Measurements from ENCODE around the gene BANP. TPM values are rescaled to one million over a fixed set of nuclear protein-coding genes. Genes with fewer than 3 reads are reported as not detected.
"Not testable (repeated sequence)": the region's sequence is repeated elsewhere in the genome, so short reads cannot be mapped to it uniquely, and the experiment has no call there.

Gene BANP
- total RNA-seq, 1 donor from 2014 or later: 39.1 TPM

DNA sequence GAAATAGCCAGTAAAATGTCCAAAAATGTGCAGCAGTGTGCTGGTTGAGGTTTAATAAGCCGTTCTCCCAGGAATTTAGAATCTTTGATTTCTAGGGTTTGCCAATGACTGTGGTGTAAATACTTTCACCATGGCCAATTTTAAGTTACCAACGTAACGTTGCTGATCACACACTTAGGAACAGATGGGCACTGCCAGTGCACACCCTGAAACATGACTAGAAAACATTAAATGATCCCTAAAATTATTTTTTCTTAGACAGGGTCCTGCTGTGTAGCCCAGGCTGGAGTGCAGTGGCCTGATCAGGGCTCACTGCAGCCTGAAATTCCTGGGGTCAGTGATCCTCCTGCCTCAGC, 18.1 kb upstream of the BANP start:
- no peak overlapping the region for H3K27ac Mint-ChIP-seq (ENCODE audit: unreplicated experiment)
- no peaks in the 10 kb centered on the region for H3K9me3 Mint-ChIP-seq
- no peaks in the 10 kb centered on the region for H3K36me3 Mint-ChIP-seq (ENCODE audit: low read depth)
- TF ChIP-seq CTCF (conservative IDR thresholded peaks at IDR 0.05): no peak
- no peaks in the 10 kb centered on the region for H3K27me3 Mint-ChIP-seq (ENCODE audit: low read depth)
- H3K4me3 Mint-ChIP-seq: no peak overlapping the region
- no peak for DNase-seq (ENCODE audit: low read depth, low spot score)
- no peaks in the 10 kb centered on the region for H3K4me1 Mint-ChIP-seq

- H3K36me3 Mint-ChIP-seq (ENCODE audit: low read depth); H3K4me3 Mint-ChIP-seq; DNase-seq (ENCODE audit: low read depth, low spot score): not testable (repeated sequence)
Measured at GRCh38 chr16:87934752-87935425, 16.3 kb upstream of the BANP start.

GRCh38 chr16:87936016-87936374, 15.2 kb upstream of the BANP start:
- H3K9me3 Mint-ChIP-seq; H3K4me1 Mint-ChIP-seq; DNase-seq (ENCODE audit: low read depth, low spot score); H3K4me3 Mint-ChIP-seq; H3K27ac Mint-ChIP-seq (ENCODE audit: unreplicated experiment); H3K36me3 Mint-ChIP-seq (ENCODE audit: low read depth); H3K27me3 Mint-ChIP-seq (ENCODE audit: low read depth): not testable (repeated sequence)

More at GRCh38 chr16:87934752-87935425, 16.3 kb upstream of the BANP start:
- not testable (repeated sequence) for H3K9me3 Mint-ChIP-seq; H3K4me1 Mint-ChIP-seq; H3K27me3 Mint-ChIP-seq (ENCODE audit: low read depth); H3K27ac Mint-ChIP-seq (ENCODE audit: unreplicated experiment)

GRCh38 chr16:87936375-87937230, 14.6 kb upstream of the BANP start, which contains the start of gene CA5A:
Gene CA5A (minus strand): TSS chr16:87936529. CDS start chr16:87936450, 79 bp downstream.
- Mint-ChIP-seq H3K4me1 (peaks cover 3% of the 10 kb centered on the region), H3K9me3 (peaks cover 7% of the 10 kb centered on the region), H3K27ac (ENCODE audit: unreplicated experiment) (peak within 1 kb of the TSS; percentile 50), H3K27me3 (ENCODE audit: low read depth) (no peaks in the 10 kb centered on the region), H3K36me3 (ENCODE audit: low read depth) (no peaks in the 10 kb centered on the region), H3K4me3 (no peak within 1 kb of the TSS)
- TF ChIP-seq CTCF (conservative IDR thresholded peaks at IDR 0.05): no peak
- DNase-seq (ENCODE audit: low read depth, low spot score): no peak

- not testable (repeated sequence) for H3K4me3 Mint-ChIP-seq; DNase-seq (ENCODE audit: low read depth, low spot score); H3K9me3 Mint-ChIP-seq; H3K36me3 Mint-ChIP-seq (ENCODE audit: low read depth); H3K27me3 Mint-ChIP-seq (ENCODE audit: low read depth); H3K4me1 Mint-ChIP-seq
- H3K27ac Mint-ChIP-seq (ENCODE audit: unreplicated experiment): peak overlapping the region; percentile 50
Measured at GRCh38 chr16:87937231-87937542, 14.0 kb upstream of the BANP start.

DNA sequence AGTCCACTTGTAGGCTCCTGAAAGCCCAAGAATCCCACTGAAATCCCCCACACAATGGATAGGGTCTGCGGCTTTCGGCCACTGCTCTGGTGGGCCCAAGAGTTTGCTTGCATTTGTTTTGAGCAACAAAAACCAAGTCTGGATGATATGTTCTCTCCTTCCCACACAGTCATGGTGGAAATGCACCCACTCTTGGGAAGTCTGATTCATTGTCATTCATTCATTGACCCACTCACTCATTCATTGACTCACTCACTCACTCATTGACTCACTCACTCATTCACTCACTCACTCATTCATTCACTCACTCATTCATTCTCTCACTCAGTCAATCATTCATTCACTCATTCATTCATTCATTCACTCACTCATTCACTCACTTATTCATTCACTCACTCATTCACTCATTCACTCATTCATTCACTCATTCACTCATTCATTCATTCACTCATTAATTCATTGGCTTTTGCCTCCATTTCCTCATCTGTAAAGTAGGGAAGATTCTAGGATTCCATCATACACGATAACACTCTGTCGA, 12.8 kb upstream of the BANP start:
- DNase-seq (ENCODE audit: low read depth, low spot score): no peak
- H3K4me3 Mint-ChIP-seq: no peak overlapping the region
- H3K27ac Mint-ChIP-seq (ENCODE audit: unreplicated experiment): no peak overlapping the region
- TF ChIP-seq CTCF (conservative IDR thresholded peaks at IDR 0.05): no peak
- no peaks in the 10 kb centered on the region for H3K27me3 Mint-ChIP-seq (ENCODE audit: low read depth)
- peaks cover 7% of the 10 kb centered on the region for H3K9me3 Mint-ChIP-seq
- no peaks in the 10 kb centered on the region for H3K36me3 Mint-ChIP-seq (ENCODE audit: low read depth)
- H3K4me1 Mint-ChIP-seq: peaks cover 3% of the 10 kb centered on the region
